HG03045 (cell line): Measurements from ENCODE around the gene BSND.

Experiments used
- ATAC-seq: cut with Tn5 transposase; IDR thresholded peaks from one replicate; pipeline ENCODE4 v1.9.1; 2021; ENCODE audit warnings: mild to moderate bottlenecking, moderate library complexity; ENCODE audit not compliant: unreplicated experiment

Gene BSND

DNA sequence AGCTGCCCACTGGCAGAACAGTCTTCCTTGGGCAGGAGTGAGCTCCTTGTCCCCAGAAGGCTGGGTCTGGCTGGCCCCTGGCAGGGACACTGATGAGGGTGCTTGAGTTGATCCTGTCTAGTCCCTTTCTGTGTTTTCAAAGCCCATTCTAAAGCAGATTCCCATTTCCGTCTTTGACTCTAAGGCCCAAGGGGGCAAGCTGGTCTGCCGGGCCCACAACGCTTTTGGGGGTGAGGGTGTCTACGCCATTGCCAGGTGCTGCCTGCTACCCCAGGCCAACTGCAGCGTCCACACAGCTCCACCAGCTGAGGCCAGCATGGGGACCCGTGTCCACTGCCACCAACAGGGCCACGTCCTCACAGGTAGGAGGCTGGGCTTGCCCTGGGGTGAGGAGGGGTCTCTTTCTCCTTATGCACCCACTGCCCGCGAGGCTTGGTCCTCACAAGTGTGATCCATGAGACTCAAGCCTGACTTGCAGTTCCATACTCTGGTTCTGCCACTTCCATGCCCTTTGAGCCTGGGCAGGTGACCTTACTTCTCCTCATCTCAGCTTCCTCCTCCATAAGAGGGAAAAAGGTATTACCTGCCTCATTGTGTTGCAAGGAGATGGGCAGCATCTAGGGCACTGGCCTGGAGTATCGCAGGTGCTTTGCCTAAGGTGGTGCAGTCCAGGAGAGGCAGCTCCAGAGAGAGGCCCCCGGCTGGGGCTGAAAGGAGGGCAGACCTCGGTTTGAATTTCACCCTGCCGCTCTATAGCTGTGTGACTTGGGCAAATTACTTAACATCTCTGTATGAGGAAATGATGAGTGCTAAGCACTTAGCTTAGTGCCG is 60.8 kb downstream of the BSND start:
- no peak for ATAC-seq

- peak; percentile 50 for ATAC-seq
These were observed 61.6 kb downstream of the BSND start for GRCh38 chr1:55060133-55060999.

- ATAC-seq, result no peak
These were observed 62.4 kb downstream of the BSND start for GRCh38 chr1:55061000-55061705.
